Measurements from ENCODE around the gene FBXO41.

FBXO41 gene

DNA sequence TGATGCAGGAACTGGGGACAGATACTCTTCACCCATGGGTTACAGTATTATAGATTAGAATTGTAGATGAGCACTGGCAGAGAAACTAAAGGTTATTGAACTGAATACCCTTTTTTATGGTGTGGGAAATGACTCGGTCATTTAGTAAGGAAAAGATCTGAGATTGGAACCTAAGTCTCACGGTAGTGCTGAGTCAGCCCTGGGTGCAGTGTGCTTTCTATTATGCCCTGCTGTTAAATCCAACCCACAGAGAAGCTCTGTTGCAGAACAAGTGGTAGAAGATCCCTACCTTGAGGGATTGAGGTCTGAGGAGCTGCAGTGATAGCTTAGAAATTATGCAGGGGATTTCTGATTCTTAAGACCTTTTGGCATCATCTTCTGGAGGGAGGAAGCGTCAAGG, 37.4 kb downstream of the FBXO41 start:
- DNase-seq (ENCODE audit: low spot score) = no peak

DNA sequence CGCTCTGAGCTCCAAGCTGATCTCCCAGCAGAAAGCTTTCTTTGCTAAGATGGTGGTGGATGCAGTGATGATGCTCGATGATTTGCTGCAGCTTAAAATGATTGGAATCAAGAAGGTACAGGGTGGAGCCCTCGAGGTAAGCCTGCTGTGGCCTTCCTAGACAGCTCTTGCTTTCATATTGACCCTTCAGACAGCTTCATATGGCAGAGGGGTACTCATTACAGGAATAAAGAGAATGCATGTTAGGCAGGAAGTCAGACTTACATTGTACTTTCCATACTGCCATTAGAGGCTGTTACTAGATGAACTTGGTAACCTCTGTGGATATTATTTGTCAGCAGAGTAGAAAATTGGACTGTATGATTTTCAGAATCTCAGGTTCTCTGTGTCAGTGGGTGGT, 39.7 kb downstream of the FBXO41 start:
- DNase-seq (ENCODE audit: low spot score) = no peak

DNA sequence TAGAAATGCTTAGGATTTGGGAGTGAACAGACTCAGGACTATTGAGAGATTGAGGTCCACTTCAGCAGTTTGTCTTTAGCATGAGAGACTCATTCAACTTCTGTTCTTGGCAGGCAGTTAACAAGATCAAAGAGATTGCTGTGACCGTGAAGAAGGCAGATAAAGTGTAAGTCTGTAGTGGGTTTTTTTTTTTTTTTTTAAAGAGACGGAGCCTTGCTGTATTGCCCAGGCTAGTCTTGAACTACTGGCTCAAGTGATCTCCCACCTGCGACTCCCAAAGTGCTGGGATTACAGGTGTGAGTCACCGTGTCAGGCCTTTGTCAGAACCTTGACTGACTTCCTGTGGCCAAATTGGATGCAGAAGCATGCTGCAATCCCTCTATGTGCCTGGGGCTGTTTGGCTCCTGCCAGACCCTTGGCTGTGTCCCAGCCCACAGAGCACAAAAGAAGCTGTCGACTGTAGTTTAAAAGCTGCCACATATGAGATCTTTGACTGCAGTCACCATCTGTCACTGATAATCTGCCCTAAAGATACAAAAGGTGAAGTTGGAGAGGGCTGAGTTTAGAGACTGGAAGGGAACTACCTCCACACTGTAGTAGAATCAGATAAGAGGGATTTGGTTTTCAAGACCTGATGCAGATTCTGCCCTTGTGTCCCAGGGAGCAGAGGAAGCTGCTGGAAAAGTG, 40.3 kb downstream of the FBXO41 start:
- DNase-seq (ENCODE audit: low spot score) = peak; percentile 51

DNA sequence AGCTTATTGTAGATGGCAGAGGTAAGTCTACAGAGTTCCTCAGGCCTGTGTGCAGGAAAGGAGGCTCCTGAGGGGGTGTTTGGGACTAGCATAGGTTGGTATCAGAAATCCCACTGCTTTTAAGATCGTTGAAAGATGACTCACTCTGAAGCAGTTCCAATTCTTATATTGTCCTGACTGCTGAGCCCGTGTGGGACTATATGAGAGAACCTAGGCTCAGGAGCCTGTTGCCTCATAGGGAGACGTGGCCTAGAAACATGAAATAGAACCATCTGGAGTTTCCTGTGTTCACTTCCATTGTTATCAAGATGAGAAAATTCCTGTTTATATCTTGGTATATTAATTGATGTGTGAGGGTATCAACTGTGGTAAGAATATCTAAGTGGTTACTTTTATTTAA, 44.5 kb downstream of the FBXO41 start:
- no peak for DNase-seq (ENCODE audit: low spot score)

GRCh38 chr2:73238976-73239375, 45.3 kb downstream of the FBXO41 start:
- no peak for DNase-seq (ENCODE audit: low spot score)

DNA sequence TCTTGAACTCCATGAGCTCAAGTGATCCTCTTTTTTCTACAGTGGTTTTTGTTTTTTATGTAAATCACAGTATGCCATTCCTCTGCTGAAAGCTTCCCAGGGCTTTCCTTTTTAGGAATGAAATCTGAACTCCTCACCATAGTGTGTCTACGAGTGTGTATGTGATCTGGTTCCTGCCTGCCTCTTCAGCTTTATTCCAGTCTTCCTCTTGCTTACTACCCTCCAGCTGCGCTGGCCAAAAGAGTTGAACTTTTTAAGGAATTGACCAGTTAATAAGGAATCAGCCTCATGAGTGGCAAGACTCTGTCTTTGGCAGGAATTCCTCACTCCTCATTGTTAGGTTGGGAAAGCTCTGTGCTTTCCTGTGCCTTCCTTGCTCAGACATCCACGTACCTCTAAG, 46.1 kb downstream of the FBXO41 start:
- no peak for DNase-seq (ENCODE audit: low spot score)

DNA sequence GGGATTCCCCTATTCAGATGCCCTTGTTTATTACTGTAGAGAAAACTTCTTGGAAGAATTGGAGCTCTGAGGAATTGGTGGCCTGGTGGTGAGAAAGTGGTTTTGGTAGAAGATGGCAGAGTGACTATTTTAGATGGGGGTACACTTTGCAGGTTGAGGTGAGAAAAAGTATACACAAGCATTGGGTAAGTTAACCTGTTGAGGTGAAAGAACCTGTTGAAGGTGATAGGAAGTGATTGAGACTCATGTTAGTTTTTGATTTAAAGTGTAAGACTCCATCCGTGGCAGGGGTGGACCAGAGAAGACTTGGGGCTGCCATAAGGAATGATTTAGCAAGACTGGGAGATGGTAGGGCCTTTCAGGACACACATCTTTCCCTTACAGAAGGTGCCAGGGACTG, 47.1 kb downstream of the FBXO41 start:
- DNase-seq (ENCODE audit: low spot score) = no peak

- no peak for DNase-seq (ENCODE audit: low spot score)
Measured at GRCh38 chr2:73235315-73236028, 48.8 kb downstream of the FBXO41 start.

- DNase-seq (ENCODE audit: low spot score) = peak; percentile 91
Measured at GRCh38 chr2:73233932-73234832, 50.1 kb downstream of the FBXO41 start, which contains the start of gene CCT7. TSS of gene CCT7 (plus strand) at chr2:73234308. CDS start at chr2:73234379, 71 bp downstream.

- peak; percentile 98 for DNase-seq (ENCODE audit: low spot score)
Measured at GRCh38 chr2:73233154-73233931, 50.9 kb downstream of the FBXO41 start, which contains the start of gene PRADC1. TSS of gene PRADC1 (minus strand) at chr2:73233239. CDS start at chr2:73233160, 79 bp downstream.

- no peak for DNase-seq (ENCODE audit: low spot score)
Measured at GRCh38 chr2:73232403-73233153, 51.7 kb downstream of the FBXO41 start.

- DNase-seq (ENCODE audit: low spot score) = no peak
Measured at GRCh38 chr2:73228631-73229030, 55.6 kb downstream of the FBXO41 start.

- no peak for DNase-seq (ENCODE audit: low spot score)
Measured at GRCh38 chr2:73227086-73227485, 57.2 kb downstream of the FBXO41 start.

- no peak for DNase-seq (ENCODE audit: low spot score)
Measured at GRCh38 chr2:73225513-73226360, 58.5 kb downstream of the FBXO41 start.

- DNase-seq (ENCODE audit: low spot score) = no peak
Measured at GRCh38 chr2:73223821-73224220, 60.5 kb downstream of the FBXO41 start.

DNA sequence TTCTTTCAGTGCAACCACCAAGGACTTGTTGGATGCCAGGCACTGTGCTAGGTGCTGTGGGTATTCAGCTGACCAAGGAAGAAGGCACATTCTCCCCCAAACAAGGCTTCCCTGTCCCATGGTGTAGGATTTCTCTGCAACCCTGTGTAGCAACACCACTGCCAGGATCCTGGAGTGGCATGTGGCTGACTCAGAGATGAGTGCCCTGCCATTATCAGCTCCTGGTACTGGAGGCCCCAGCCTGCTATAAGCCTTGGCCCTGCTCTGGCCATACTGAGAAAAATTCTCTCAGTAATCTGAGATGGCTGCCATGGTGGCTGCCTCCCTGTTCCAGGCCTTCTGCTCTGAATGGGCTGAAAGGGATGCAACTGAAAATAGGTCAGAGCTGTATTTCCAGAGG, 66.0 kb downstream of the FBXO41 start:
- no peak for DNase-seq (ENCODE audit: low spot score)

DNA sequence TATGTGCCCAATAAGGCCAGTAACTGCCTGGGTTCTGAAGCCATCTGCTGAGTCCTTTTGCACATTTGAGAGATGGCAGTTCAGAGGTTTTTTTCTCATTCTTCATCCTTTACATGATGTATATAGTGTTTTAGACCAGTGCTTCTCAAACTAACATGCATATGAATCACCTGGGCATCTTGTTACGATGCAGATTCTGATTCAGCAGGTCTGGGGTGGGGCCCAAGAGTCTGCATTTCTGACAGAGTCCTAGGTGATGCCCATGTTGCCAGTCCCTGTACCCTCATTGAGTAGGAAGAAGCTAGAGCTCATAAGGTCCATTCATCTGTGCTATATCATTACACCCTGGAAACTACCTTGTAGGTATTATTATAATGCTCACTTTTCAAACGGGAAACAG, 66.5 kb downstream of the FBXO41 start:
- no peak for DNase-seq (ENCODE audit: low spot score)

- DNase-seq (ENCODE audit: low spot score) = no peak
Measured at GRCh38 chr2:73217160-73217559, 67.1 kb downstream of the FBXO41 start.

GRCh38 chr2:73215254-73215653, 69.0 kb downstream of the FBXO41 start:
- no peak for DNase-seq (ENCODE audit: low spot score)

Data from AG20443 (cell line).